Stimulated activated CD4-positive, alpha-beta T cell treated with anti-CD3 and anti-CD28 coated beads, Interleukin-2, amount 100 ng/mL, for 48 hours (primary cell): ENCODE measurements around the gene AGO4.
"Not testable (repeated sequence)": the region's sequence is repeated elsewhere in the genome, so short reads cannot be mapped to it uniquely, and the experiment has no call there.

Source experiments
- DNase-seq, 2 donors: peaks; one replicate each; pipeline ENCODE4 v3.0.0-alpha.2; 2020

The AGO4 gene

DNA sequence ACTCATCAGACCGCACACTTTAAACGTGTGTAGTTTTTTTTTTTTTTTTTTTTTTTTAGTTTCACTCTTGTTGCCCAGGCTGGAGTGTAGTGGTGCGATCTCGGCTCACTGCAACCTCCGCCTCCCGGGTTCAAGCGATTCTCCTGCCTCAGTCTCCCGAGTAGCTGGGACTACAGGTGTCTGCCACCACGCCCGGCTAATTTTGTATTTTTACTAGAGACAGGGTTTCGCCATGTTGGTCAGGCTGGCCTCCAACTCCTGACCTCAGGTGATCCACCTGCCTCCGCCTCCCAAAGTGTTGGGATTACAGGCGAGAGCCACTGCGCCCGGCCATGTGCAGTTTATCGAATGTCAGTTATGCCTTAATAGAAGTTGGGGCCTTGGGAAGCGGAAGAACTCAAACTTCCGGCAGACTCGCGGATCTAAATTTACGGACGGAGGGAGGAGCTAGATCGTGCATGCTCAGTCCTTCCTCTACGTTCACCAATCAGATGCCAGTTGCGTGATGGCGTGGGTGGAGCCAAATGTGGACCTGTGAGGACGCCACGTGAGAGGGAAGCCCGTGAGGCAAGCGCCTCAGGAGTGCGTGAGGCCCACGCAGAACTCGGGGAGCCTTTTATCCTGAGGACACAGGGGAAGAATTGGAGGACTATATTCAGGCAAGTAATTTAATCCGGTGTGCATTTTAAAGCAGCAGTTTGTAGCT lies 61.6 kb downstream of the AGO4 start:
- not testable (repeated sequence) for DNase-seq

DNA sequence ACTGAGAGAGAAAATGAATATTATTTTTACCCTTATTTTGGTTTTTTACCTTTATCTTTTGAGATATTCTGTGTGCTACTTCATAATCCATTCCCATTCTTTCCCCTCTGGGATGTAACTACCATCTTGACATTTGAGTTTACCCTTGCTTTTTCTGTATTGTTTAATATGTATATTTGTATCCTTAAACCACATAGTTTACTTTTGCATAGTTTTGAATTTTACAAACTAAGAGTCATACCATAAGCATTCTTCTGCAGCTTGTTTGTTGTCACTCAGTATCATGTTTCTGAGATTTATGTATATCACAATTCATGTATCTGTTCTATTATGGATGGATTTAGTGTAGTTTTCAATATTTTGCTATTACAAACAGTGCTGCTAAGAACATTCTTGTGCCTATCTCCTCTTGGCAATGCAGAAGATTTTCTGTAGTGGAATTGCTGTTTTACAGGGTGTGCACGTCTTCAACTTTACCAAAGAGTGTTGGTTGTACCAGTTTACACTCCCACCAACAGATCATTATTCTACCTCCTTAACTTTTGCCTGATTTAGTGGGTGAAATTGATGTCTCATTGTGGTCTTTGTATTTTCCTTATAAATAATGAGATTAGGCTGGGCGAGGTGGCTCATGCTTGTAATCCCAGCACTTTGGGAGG lies 63.0 kb downstream of the AGO4 start:
- DNase-seq, result no peak

DNA sequence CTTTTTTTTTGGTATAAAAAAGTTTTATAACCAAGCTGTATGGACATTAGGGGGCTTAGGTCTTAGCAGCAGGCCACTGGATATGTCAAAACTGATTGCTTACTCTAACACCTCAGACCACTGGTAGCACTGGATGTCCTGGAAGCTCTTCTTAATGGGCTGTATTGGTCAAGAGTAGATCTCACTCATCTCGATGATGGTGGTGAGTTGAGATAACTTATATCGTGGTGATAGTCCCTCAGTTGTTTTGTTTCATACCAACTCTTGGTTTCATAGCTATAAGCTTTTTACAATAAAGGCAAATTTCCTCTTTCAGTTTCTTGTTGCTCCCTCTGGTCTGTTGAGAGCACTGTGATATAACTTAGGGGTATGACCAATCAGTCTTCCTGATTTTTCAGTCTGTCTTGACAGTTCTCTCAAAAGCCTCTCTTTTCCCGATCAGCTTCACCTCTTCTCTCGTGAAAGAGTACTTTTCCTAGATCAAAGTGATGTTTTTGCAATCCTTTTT lies 65.5 kb downstream of the AGO4 start:
- no peak for DNase-seq

DNA sequence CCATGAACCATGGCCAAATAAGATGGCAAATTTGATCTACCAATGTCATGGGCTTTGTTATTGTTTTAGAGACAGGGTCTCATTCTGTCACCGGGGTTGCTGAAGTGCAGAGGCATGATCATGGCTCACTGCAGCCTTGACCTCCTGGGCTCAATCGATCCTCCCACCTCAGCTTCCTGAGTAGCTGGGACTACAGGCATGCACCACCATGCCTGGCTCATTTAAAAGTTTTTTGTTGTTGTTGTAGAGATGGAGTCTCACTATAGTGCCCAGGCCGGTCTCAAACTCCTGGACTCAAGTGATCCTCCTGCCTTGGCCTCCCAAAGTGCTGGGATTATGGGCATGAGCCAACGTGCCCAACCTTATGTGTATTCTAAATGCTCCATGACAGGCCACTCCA lies 66.3 kb downstream of the AGO4 start:
- not testable (repeated sequence) for DNase-seq

DNA sequence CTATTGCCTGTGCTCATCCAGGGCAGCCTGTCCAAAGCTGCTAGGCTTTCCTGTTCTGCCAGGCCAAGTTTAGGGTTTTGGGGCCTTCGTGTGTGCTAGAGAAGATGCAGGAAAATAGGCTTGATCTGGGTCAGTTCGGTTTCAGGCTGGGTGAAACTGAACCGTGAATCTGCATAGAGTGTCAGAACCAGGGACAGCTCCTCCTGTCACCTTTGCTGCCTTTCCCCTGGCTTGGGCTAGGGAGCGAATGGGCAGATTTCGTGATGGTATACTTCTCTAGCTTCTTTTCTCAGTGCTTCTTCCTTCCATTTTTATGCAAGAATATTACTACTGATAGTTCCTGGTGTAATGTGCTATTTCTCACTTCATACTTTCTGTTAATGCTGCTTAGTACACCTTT lies 69.2 kb downstream of the AGO4 start:
- DNase-seq, result no peak

DNA sequence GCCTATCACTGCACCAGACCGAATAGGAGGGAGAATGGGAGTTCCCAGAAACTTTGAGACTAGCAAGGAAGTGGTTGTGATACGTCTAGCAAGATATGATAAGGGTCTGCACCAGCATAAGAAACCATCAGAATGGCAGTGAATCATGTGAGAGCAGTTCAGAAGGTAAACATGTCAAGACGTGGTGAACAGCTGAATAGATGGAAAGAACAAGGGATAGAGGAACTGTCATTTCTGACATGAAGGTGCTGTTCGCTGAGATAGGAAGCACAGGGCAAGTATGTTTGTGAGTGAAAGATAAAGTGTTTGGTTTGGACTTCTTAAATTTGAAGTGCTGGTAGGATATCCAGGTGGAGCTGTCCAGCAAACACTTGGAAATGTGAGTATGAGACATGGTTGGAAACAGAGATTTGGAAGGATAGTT lies 74.0 kb downstream of the AGO4 start:
- DNase-seq, result no peak

DNA sequence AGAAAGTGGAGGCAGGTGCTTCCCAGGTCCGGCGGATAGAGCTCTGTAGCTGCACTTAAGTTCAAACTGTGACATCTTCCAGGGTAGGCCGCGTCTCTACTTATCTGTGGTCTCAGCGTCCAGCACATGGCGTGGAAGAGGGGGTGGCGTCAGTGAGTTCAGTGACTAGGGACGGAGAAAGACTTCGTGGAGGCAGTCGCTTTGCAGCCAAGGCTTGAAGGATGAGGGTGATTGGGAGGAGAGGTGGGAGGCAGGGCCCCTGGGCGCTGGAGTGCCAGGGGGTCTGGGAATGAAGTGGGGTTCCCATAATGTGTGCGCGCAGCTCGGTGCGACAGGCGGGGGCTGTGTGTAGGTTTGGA lies 74.7 kb downstream of the AGO4 start:
- no peak for DNase-seq

DNA sequence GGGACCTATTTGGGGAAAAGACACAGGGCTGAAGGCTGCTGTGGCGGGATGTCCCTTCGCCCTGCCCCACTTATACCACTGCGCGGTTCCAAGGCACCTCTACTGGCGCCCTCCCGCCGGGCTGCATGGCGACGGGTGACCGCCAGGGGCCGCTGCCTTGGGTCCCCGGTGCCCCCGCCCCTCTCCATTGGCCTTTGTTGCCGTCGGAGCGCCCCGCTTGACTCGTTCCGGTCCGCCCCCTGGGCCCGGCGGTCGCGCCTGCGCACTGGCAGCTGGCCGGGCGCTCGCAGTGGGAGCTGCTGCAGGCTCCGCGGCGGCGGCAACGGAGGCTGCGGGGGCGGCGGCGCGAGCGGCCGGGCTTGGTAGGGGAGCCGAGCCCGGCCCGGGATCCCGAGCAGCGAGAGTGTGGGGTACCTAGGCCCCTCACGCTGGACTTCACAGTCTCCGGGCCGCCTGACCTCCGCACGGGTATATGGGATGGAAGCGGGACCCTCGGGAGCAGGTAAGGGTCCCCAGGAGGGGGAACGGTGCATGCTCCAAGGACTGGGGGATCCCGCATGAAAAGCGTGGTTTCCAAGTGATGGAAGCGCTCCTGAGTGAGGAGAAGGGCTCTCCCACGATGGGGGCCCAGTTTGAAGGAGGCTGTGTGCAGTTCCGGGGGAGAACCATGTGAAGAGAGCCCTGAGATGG lies 75.3 kb downstream of the AGO4 start, which contains the start of gene AGO1:
TSS of gene AGO1 (plus strand) at position 265 of the 690 bp plus-strand sequence. CDS start at position 478, 213 bp downstream.
- peak; percentile 98 for DNase-seq

DNA sequence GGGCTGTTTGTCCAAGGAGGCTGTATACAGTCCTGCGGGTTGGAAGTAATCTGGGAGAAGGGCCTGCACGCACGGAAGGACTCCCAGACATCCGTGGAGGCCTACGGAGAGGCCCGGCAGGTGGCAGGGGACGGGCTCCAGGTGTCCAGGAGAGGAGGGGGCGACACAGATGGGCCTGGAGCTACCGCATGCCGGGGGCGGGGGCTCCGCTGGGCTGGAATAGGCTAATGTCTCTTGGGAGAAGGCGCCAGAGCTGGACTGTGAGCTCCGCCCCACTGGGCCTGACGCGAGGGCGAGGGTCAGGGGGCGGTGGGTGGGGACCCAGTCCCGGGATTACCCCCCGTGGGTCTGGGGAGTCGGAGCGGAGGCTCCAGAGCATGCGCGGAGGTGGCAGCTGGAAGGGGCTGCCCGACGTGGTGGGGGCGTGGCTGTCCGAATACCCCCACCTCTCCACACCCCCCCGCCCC lies 75.9 kb downstream of the AGO4 start:
- DNase-seq, result peak; percentile 26 to 41

DNA sequence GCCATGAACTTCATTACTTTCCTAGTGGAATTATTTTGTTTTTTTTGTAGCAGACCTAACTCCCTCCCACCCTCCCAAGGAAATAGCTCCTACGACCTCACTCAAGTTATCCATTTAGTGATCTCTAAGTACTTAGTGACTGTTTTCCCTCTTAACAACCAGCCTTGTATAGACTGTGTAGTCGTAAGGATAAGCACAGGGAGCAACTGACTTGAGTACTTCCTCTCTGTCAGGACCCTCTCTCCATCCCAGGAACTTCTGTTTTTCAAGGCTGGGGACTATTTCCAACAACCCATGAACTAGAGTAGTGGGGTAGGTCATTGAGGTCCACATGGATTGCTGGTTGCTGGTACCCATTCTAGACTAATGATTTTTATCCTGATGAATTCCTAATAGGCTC lies 77.1 kb downstream of the AGO4 start:
- DNase-seq, result no peak

DNA sequence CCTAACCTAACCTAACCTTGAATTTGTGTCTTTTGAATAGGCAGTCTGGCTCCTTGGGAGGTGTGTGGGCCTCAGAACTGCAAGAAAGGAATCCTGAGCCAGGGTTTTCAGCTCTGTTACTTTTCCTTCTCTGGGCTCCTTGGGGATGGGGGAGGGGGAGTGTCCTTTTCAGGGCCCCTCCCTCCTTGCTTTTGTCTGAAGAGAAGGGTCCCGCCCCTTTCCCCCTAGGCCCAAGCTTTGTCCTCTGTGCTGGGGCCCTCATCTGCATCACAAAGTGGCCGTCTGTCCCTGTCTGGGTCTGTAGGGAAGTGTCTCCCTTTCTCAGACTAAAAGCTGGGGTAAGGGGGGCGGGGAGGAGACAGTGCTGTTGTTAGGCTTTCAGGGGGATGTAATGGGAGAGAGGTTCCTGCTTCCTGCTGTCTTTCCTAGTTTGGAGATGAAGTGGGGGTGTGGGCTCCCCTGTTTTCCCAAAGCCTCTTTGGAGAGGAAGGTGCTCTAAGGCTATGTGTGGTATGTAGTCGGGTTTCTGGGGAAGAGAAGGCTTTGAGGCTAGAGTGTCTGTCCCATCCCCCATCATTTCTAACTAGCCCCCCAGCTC lies 78.2 kb downstream of the AGO4 start:
- no peak for DNase-seq

DNA sequence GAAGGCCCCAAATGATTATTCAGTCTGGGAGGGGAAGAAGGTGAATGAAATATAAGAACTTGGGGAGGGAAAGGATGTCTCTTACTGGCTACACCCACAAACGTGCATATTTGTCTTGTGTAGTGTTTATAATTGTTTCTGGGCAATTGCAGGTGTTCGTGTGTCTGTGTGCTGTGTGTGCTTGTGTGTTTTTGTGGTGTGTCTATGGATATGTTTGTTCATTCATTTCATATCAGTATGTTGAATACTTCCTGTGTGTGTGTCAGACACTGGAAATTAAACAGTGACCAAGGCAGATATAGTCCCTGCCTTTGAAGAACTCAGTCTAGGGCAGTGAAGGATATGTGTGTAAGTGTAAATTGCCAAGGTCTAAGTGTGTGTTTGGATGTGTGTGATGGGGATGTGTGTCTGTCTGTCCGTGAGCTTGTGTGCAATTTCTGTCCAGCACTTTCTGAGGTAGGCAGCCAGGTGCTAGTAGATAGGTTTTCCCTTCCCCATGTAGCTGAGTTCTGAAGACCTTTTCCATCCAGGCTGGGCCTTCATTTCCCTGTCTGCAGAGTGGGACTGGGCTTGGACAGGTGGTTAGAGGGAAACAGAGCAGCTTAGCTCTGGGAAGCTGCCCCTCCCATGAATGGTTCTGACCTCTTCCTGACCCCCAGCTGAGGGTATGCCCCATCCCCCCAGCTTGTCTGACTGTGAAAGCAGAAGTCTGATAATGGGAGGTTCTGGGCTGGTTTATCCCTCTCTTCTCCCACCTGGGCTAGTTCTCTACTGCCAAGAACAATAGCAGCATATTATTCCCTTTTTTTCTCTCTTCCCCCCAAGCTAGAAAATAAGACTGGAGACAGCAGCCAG lies 79.0 kb downstream of the AGO4 start:
- DNase-seq, result no peak

DNA sequence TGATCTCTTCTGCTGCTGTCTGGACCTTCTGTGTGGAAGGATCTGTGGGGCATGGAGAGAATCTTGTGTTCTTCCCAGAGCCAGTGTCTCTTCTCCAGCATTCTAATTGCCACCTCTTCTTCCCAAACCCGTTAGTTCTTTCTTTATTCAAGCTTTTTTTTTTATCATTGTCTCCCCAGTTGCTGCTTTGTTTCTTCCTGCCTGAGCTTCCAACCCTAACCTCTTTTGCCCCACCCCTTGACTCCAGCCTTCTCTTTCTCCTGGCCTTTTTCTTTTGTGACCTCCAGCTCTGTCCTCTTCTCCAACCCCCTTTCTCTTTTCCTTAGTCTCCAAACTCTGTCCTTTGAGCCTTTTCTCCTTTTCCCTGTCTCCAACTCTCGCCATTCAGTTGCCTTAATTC lies 79.7 kb downstream of the AGO4 start:
- no peak for DNase-seq

DNA sequence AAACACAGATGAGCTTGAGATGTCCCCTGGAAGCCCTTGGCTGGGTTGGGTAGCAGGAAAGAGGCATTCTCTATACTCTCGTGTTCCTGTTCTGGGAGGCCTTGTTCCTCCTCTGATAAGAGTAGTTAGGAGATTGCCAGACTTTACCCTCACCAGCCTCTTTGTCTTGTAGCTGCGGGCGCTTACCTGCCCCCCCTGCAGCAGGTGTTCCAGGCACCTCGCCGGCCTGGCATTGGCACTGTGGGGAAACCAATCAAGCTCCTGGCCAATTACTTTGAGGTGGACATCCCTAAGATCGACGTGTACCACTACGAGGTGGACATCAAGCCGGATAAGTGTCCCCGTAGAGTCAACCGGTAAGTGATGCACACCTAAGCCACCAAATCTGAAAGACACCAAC lies 80.4 kb downstream of the AGO4 start:
- no peak for DNase-seq

DNA sequence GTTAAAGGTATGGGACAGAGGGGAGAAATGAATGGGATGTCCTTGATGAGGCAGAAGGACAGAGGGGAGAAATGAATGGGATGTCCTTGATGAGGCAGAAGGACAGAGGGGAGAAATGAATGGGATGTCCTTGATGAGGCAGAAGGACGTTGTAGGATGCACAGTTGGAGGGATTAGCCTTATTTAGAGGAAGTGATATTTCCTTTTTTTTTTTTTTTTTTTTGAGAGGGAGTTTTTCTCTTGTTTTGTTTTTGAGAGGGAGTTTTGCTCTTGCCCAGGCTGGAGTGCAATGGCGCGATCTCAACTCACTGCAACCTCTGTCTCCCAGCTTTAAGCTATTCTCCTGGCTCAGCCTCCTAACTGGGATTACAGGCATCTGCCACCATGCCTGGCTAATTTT lies 81.2 kb downstream of the AGO4 start:
- DNase-seq, result not testable (repeated sequence)

DNA sequence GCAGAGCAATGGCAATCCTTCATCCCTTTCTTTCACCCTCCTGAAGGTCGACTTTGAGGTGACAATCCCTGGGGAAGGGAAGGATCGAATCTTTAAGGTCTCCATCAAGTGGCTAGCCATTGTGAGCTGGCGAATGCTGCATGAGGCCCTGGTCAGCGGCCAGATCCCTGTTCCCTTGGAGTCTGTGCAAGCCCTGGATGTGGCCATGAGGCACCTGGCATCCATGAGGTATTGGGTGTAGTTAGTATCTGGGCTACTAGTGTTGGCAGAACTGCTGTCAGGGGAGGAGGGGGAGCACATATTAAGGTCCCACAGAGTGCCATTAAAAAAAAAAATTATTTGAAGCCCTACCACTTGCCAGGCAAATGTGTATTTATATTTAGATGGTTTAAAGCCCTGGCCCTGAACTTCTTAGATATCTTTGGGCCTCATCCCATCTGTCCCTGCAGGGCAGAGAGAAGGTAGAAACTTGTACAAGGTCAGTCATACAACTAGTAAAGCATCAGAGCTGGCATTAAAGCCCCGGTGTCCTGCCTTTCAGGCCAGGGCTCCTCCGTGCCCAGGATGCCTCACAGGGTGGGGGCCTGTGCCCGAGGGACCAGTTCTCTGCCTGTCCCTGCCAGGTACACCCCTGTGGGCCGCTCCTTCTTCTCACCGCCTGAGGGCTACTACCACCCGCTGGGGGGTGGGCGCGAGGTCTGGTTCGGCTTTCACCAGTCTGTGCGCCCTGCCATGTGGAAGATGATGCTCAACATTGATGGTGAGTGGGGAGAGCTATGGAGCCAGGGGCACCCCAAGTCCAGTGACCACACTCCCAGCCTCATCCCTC lies 85.4 kb downstream of the AGO4 start:
- DNase-seq, result no peak

DNA sequence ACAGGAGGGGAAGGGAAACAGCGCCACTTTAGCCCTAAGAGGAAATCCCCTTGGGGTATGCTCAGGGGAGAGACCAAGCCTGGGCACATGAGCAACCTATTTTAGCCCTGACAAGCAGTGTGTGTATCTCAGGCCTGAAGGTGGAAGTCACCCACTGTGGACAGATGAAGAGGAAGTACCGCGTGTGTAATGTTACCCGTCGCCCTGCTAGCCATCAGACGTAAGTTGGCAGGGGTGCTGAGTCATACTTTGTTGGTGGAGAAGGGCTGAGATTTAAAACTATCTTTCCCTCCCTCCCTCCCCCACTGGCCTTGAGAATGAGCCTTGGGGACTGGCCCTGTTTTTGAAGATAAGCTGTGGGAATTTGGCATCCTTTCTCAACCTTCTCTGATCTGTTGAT lies 86.4 kb downstream of the AGO4 start:
- DNase-seq, result no peak

DNA sequence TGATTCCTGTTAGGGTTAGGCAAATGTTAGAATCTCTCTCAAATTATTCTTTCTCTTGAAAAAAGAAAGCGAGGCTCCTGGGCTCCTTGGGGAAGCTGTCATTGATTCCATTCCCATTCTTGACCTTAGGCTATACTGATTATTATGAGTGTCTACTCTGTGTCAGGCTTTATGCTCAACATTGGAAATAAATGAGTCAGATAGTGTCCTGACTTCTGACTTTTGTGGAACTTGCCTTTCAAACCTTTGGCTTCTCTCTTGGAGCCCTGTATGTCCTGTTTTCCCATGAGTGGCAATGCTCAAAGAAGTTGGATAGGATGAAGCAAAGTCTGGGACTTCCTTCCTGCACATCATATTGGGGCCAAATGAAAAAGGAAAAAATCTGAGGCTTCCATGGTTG lies 86.8 kb downstream of the AGO4 start:
- DNase-seq, result no peak

DNA sequence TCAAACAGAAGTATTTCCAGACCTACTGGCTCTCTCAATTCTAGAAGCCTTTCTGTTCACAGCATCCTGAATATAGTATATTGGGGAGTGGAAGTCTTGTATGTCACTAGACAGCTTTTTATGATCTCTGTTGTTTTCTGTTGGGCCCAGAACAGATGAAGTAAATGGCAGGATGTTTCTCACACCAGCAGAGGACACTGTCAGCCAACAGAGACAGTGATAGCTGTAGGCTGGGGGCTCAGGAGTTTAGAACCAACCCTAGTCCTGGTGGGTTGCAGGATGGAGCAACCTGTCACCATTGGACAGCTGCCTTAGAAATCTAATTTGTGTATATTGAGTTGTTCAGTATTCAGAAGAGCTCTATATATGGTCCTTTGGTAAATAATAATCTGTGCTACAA lies 92.1 kb downstream of the AGO4 start:
- DNase-seq, result no peak

DNA sequence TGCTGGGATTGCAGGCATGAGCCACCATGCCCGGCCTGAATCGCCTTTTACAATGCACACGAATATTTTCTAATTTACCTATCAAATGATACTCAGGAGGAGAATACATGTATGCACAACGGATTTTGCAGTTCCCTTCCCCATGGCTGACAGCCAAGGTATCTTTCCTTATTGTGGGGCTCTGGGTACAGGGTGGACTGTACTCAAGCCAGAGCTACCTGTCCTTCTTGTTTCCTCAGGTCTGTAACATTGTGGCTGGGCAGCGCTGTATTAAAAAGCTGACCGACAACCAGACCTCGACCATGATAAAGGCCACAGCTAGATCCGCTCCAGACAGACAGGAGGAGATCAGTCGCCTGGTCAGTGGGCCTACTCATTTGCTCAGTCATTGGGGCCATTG lies 93.4 kb downstream of the AGO4 start:
- no peak for DNase-seq

DNA sequence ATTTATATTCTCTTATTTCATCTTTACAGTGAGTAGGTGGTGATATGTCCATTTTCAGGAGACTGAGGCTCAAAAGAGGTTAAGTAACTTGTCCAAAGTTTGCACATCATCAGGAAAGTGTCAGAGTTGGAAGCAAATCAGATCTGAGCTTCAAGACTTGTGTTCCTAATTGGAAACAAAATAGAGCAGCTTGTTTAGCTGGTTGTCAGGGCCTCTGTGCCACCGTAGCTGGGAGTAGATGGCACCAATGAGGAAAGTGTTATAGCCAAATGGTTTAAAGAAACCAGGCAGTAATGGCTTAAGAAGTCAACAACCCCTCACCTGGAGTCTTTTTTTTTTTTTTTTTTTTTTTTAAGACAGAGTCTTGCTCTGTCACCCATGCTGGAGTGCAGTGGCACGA lies 94.9 kb downstream of the AGO4 start:
- DNase-seq, result no peak
